ENCODE measurements around the gene WDR37.

WDR37 gene

DNA sequence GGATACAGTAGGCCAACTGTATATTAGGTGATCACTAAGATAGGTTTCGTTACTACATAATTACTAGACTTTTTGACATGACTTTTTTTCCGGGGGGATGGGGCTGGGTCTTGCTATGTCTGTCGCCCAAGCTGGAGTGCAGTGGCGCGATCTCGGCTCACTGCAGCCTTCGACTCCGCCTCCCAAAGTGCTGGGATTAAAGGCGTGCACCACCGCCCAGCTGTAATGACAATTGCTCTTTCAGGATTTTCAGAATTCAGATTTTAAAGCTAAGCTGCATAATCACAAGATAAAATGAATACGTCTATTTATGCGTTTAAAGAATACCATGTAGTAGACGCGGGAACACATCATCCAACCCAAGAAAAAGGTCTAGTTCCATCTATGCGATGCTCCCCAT is 8.2 kb upstream of the WDR37 start:
- H3K4me3 ChIP-seq (ENCODE audit: low read depth, low read length) = peak overlapping the region; percentile 82
- TF ChIP-seq, protein P1, sequence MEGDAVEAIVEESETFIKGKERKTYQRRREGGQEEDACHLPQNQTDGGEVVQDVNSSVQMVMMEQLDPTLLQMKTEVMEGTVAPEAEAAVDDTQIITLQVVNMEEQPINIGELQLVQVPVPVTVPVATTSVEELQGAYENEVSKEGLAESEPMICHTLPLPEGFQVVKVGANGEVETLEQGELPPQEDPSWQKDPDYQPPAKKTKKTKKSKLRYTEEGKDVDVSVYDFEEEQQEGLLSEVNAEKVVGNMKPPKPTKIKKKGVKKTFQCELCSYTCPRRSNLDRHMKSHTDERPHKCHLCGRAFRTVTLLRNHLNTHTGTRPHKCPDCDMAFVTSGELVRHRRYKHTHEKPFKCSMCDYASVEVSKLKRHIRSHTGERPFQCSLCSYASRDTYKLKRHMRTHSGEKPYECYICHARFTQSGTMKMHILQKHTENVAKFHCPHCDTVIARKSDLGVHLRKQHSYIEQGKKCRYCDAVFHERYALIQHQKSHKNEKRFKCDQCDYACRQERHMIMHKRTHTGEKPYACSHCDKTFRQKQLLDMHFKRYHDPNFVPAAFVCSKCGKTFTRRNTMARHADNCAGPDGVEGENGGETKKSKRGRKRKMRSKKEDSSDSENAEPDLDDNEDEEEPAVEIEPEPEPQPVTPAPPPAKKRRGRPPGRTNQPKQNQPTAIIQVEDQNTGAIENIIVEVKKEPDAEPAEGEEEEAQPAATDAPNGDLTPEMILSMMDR (IDR thresholded peaks at IDR 0.05; ENCODE audit: low read depth, low read length, missing control alignments) = no peak
- in situ Hi-C loops (cut with HindIII; ENCODE audit: low sequenced_read_pairs) = loop anchor here (5.0 kb wide), 1 partner anchor 61 kb away; the partner anchor contains the start of gene GTPBP4
- DNase-seq (ENCODE audit: low read depth) = no peak

DNA sequence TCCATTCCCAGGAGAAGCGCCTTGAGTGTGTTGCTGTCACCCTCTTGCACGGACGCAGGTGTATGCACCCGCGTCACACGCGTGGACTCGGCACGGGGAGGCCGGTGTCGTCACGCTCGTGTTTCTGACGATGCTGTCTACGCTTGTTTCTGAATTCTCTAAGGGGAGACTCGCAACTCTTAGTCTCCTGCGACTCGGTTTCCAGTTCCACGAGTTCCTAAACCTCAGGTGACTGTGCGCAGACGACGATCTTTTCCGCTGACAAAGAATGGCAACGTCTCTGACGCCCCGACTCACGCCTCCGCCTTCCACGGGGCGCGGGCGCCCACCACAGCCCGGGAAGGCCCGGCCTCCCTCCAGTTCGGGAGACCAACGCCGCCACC is 7.8 kb upstream of the WDR37 start:
- DNase-seq (ENCODE audit: low read depth) = no peak
- TF ChIP-seq, protein P1 (IDR thresholded peaks at IDR 0.05; ENCODE audit: low read depth, low read length, missing control alignments) = no peak
- in situ Hi-C loops (cut with HindIII; ENCODE audit: low sequenced_read_pairs) = loop anchor here (5.0 kb wide), 1 partner anchor 61 kb away; the partner anchor contains the start of gene GTPBP4
- H3K4me3 ChIP-seq (ENCODE audit: low read depth, low read length) = peak overlapping the region; percentile 82

DNA sequence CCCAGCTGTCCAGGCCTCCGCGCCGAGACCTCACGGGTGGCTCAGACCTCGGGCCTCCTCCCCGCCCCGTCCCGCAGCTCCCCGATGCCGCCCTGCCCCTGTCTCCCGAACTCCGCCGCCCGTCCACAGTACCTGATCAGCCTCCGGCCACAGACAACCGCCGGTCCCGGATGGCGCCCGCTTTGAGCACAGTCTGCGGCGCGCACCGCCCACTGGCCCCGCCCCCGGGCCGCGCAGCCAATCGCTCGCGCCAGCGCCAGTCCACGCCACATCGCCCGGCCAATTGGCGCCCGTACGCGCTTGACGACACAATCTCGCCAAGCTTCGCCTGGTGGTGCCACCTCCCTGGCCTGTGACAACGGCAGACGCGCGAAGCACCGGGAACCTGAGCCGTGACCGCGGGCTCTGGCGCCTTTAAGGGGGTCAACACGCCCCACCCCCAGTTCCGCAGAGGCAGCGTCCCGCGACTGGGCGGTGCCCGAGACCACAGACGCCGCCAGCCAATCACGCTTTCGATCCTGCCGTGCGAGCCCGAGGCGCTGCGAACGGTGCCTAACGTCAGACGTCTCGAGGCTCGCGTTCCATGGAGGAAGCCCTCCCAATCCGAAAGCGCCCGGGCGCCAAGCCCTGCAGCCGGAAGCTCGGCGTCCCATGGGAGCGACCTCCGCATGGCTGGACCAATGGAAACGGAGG is 7.3 kb upstream of the WDR37 start, which contains the start of gene IDI1:
Gene IDI1, minus strand, starts transcription at position 388 of the 693 bp plus-strand sequence. Its CDS starts 116 bp downstream, at position 272.
- TF ChIP-seq, protein P1 (IDR thresholded peaks at IDR 0.05; ENCODE audit: low read depth, low read length, missing control alignments) = no peak
- in situ Hi-C loops (cut with HindIII; ENCODE audit: low sequenced_read_pairs) = loop anchor here (5.0 kb wide), 1 partner anchor 62 kb away; the partner anchor contains the start of gene GTPBP4
- peak; percentile 97 for DNase-seq (ENCODE audit: low read depth)
- H3K4me3 ChIP-seq (ENCODE audit: low read depth, low read length) = peak within 1 kb of the TSS; percentile 82

DNA sequence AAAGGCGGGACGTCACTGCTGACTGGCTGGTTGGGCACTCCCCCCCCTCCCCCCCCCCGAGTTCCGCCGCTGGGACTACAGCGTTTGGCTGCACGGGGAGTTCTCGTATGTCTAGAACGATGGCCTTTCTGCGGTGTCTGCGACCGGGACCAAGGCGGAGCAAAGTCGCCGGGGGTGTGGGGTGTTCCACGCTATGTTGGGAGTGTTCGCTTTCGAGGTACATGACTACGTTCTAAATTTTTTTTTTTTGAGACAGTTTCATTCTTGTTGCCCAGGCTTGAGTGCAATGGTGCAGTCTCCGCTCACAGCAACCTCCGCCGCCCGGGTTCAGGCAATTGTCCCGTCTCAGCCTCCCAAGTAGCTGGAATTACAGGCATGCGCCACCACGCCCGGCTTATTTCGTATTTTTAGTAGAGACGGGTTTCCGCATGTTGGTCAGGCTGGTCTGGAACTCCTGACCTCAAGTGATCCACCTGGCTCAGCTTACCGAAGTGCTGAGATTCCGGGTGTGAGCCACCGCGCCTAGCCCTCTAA is 6.7 kb upstream of the WDR37 start:
- no peak for DNase-seq (ENCODE audit: low read depth)
- in situ Hi-C loops (cut with HindIII; ENCODE audit: low sequenced_read_pairs) = loop anchor here (5.0 kb wide), 1 partner anchor 62 kb away; the partner anchor contains the start of gene GTPBP4
- TF ChIP-seq, protein P1 (IDR thresholded peaks at IDR 0.05; ENCODE audit: low read depth, low read length, missing control alignments) = no peak
- peak overlapping the region; percentile 82 for H3K4me3 ChIP-seq (ENCODE audit: low read depth, low read length)

DNA sequence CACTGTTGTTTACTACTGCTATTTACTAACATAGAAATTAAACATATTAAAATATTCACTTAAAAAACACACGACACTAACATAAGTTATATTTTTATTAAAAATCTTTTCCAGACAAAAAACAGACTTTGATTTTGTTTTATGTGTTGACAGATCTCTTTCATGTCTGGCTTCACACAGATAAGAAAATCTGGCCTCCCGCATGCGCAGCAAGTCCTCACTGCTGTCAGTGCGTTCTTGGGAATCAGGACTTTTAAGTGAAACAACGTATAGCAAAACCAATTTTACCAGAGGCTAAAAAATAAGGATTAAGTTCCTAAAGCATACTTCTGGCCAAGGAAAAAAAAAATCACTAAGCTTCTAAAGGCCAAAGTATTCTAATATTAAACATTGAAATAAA is 6.0 kb upstream of the WDR37 start:
- in situ Hi-C loops (cut with HindIII; ENCODE audit: low sequenced_read_pairs) = no loop called here
- no peak for DNase-seq (ENCODE audit: low read depth)
- TF ChIP-seq, protein P1 (IDR thresholded peaks at IDR 0.05; ENCODE audit: low read depth, low read length, missing control alignments) = no peak
- peak overlapping the region; percentile 82 for H3K4me3 ChIP-seq (ENCODE audit: low read depth, low read length)

DNA sequence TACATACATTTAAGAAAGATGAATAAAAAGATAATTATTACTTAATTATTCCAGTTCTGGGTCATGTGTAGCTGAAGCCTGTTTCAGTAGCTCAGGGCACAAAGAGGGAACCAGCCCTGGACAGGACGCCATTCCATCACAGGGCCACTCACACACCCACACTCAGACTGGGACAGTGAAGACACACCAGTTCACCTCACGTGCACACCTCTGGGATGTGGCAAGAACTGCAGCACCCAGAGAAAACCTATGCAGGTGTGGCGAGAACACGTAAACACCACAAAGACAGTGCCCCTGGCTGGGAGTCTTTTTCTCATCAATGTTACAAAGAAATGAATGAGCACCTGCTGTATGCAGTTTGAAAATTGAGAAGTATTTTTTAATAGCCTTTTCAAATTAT is 5.6 kb upstream of the WDR37 start:
- in situ Hi-C loops (cut with HindIII; ENCODE audit: low sequenced_read_pairs) = no loop called here
- peak overlapping the region; percentile 82 for H3K4me3 ChIP-seq (ENCODE audit: low read depth, low read length)
- DNase-seq (ENCODE audit: low read depth) = no peak
- TF ChIP-seq, protein P1 (IDR thresholded peaks at IDR 0.05; ENCODE audit: low read depth, low read length, missing control alignments) = no peak

Measured in astrocyte of the cerebellum (primary cell).